ENCODE measurements around the gene LRRTM4.
"Not testable (repeated sequence)": the region's sequence is repeated elsewhere in the genome, so short reads cannot be mapped to it uniquely, and the experiment has no call there.

The LRRTM4 gene

GRCh38 chr2:77046339-77046738, 475.8 kb downstream of the LRRTM4 start:
- DNase-seq: no peak

GRCh38 chr2:77045456-77045855, 476.7 kb downstream of the LRRTM4 start:
- DNase-seq: not testable (repeated sequence)

- no peak for DNase-seq
Measured at GRCh38 chr2:77034445-77034844, 487.7 kb downstream of the LRRTM4 start.

GRCh38 chr2:77029237-77029636, 492.9 kb downstream of the LRRTM4 start:
- not testable (repeated sequence) for DNase-seq

- no peak for DNase-seq
Measured at GRCh38 chr2:77028032-77028600, 494.1 kb downstream of the LRRTM4 start.

DNA sequence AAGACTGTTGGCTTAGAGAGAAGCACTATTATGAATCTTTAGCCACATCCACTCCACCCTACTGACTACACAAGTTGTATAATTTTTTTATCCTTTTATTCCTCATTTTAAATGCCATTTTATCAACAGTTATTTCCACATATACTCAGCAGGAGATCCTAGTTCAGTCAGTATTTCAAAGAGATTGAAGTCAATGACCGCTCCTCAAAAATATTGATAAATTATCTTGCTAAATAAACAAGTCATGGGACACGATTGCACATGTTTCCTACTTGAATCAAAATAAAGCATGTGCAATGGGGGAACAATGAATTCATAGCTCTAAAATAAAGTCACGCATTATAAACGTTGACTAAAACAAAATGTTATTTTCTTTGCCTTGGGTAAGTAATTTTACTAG, 496.5 kb downstream of the LRRTM4 start:
- no peak for DNase-seq

- no peak for DNase-seq
Measured at GRCh38 chr2:77021161-77021560, 501.0 kb downstream of the LRRTM4 start.

- no peak for DNase-seq
Measured at GRCh38 chr2:77018219-77018618, 504.0 kb downstream of the LRRTM4 start.

DNA sequence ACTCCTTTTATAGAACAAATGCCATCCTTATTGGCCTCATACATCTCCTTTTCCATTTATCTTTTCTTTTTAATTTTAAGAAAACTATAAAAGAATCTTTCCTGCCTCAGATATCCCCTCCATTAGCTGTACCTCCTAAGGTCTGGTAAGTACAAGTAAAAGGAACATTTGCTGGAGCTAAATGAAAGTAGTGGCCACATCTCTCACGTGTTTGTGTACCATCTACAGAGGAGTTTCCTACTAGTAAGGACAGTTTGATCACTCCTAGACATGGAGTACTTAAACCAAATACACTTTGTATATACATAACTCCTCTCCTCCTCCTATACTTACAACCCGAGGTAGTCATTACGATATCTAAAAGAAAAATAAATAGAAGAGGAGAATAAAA, 504.8 kb downstream of the LRRTM4 start:
- DNase-seq: no peak

DNA sequence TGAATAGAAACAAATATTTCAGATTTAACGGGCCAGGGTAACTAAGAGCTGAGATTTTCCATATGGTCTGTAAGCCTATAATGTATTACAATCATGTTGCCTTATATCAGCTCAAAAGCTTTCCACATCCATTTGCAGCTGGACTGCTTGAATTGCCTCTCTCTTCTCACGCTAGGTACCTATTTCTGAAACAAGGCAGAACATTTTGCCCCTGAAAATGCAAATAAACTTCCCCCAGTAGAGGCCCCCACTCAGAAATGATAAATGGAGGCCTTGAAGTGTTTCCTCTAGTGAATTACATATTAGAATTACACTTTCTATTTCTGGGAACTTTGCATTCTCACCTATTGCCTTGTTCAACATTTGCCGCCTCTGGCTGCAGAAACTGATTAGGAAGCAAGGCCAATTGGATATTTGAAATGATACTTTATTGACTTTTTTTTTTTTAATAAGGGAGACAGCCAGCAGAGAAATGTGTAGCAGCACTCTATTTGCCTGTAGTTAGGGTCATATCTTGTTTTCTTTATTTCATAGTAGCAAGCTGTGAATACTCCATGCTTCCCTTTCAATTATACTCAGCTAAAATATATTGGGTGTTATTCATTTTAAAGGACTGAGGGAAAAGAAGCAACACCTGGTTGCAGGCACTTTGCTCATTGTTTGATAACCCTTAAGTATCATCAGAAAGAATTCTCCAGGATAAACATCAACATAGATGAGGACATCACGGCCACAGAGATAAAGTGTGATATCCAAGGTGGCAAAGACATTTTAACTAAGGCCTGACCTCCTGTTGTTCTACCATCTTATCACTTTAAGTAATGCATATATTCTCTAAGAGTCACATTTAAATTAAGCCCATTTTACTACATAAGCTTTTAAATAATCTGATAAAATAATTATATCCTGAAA, 505.5 kb downstream of the LRRTM4 start:
- DNase-seq: no peak

GRCh38 chr2:77013953-77014352, 508.2 kb downstream of the LRRTM4 start:
- DNase-seq: no peak

GRCh38 chr2:77013457-77013856, 508.7 kb downstream of the LRRTM4 start:
- no peak for DNase-seq

GRCh38 chr2:77009307-77009706, 512.9 kb downstream of the LRRTM4 start:
- no peak for DNase-seq

GRCh38 chr2:77008853-77009252, 513.3 kb downstream of the LRRTM4 start:
- no peak for DNase-seq

GRCh38 chr2:77007686-77008085, 514.5 kb downstream of the LRRTM4 start:
- DNase-seq: no peak

DNA sequence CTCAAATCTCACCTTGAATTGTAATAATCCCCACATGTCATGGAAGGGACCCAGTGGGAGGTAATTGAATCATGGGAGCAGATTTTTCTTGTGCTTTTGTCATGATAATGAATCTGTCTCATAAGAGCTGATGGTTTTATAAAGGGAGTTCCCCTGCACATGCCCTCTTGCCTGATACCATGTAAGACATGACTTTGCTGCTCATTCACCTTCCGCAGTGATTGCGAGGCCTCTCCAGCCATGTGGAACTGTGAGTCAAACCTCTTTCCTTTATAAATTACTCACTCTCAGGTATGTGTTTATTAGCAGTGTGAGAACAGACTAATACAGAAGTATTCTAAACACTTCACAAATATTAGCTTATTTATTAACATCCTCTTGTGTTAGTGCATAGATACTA, 516.7 kb downstream of the LRRTM4 start:
- no peak for DNase-seq

DNA sequence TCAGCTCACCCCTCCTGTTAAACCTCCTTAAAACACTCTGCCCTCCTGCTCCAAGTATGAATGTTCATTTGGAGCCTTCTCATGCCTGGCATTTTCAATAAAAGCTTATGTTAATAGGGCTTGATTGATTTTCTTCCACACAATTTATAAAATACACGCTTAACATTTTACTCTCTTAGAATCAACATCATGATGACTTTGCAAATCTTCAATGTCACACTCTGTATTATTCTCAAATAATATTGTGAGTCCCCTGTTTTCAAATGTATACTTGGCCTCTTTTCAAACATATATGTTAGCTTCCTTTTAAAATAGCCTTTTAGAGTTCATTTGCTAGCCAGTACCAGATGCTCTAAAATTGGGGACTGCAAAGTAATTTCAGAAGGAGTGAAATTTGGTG, 520.3 kb downstream of the LRRTM4 start:
- no peak for DNase-seq

- DNase-seq: no peak
Measured at GRCh38 chr2:76998704-76999103, 523.5 kb downstream of the LRRTM4 start.

DNA sequence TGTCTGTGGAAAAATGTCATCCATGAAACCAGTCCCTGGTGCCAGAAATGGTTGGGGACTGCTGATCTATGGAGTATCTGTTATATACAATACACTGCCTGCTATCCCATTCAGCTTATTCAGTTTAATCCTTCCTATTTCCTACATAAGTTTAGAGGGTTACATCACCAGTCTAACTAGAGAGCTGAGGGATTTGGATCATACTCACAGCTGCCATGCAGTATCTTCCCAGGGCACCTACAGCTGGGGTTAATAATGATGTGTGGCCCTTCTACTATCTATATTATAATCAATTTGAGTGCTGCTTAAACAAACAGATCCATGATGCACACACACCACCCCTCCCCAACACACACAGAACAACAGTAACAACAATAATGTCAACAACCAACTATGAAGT, 524.0 kb downstream of the LRRTM4 start:
- no peak for DNase-seq

DNA sequence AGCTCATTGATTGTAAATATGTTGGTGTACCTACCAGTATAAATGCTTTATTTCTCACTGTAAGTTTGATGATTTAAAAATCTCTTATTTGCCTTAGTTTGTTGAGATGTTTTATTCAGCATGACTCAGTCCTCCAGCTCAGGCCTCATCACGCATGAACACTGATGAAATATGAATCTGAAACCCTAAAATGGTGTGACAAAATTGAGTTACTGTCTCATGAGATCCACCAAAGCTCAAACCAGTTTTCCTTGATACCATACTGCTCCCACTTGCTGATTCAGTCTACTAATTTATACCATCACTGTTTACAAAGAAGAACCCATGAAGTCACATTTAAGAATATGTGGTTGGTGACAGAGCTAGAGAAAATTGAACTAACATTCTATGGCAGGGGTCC, 524.9 kb downstream of the LRRTM4 start:
- DNase-seq: no peak

DNA sequence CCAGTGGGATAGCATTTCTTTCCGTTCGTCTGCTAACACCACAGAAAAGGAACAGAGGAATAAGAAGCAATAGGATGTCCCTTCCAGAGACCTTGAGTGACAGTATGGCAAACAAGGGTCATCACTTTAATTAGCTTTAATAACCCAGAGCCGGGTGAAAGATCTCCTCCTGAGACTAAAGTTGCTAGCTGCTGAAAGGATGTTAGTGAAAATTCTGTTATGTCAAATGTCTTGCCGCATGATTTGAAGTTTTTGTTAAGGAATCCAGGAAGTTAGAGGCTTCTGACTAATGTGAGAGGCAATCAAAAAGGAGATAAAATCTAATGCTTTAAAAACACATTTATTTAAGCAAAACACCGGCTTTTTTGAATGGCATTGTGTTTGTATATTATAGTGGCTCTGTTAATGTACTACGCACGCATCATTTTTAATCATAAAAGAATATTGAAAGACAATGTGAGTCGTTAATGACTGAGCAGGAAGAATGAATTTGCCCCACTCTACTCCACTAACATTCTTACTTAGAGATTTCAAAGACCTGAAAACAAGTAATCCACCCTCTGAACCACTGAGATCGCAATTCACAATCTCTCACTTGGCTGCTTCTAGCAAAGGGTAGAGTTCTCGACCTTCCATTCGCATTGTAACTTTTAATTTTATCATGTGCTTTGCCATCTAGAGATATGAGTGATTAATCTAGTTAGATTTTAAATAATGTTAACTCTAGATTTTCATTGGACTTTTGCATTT, 536.6 kb downstream of the LRRTM4 start:
- DNase-seq: no peak

- no peak for DNase-seq
Measured at GRCh38 chr2:76984359-76984758, 537.8 kb downstream of the LRRTM4 start.

DNA sequence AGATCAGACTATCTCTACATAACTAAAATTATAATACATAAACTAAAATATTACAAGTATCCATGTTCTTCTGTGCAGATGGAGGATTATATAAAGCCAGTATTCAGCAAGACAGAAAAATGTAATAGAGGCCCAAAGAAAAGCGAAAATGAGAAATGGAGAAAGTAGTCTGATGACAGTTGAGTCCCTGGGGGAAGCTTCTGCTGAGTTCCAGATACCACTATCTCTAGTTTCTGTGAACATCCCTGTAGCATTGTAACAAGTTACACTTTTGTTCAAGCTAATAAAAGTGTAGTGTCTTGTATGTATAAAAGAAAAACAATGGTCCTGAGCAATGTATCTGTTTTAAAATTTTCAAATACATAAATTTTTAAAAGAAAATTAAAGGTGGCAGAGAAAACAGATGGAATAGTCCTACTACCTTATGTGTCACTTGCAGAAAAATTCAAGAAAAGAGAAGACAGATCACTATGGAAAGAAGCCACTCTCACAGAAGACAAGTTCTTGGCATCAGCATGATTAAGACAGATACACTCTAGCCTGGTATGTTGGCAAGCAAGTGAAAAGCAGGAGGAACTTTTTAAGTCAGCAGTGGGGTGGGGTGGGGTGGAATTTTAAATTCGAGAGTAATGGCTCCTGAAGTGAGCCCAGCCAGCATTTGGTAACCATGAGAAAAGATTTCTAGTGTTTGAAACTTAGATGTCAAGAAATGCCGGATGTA, 541.9 kb downstream of the LRRTM4 start:
- DNase-seq: no peak
